DMS 273 (cell line): Measurements from ENCODE around the gene SNRNP200.
A peak's percentile ranks its signal among the peaks of the same experiment; 100 is the strongest.
"Not testable (repeated sequence)": the region's sequence is repeated elsewhere in the genome, so short reads cannot be mapped to it uniquely, and the experiment has no call there.

Experiments
- DNase-seq: peaks from one replicate; lab custom pipeline; 2025; ENCODE audit not compliant: unreplicated experiment; lab: John Stamatoyannopoulos, UW

The SNRNP200 gene

GRCh38 chr2:96325884-96326255, 20.5 kb upstream of the SNRNP200 start:
- DNase-seq, result peak; percentile 41

- DNase-seq, result peak; percentile 68
Observed at GRCh38 chr2:96325041-96325883, 19.9 kb upstream of the SNRNP200 start, which contains the start of gene ITPRIPL1. Gene ITPRIPL1 (plus strand): TSS chr2:96325317. CDS start chr2:96325840, 523 bp downstream.

- DNase-seq, result no peak
Observed at GRCh38 chr2:96324721-96325040, 19.3 kb upstream of the SNRNP200 start.

- DNase-seq, result no peak
Observed at GRCh38 chr2:96323849-96324248, 18.5 kb upstream of the SNRNP200 start.

- peak; percentile 78 for DNase-seq
Observed at GRCh38 chr2:96320728-96321622, 15.6 kb upstream of the SNRNP200 start.

GRCh38 chr2:96320326-96320725, 15.0 kb upstream of the SNRNP200 start:
- peak; percentile 22 for DNase-seq

- DNase-seq, result no peak
Observed at GRCh38 chr2:96319396-96319795, 14.1 kb upstream of the SNRNP200 start.

GRCh38 chr2:96318723-96319122, 13.4 kb upstream of the SNRNP200 start:
- no peak for DNase-seq

- DNase-seq, result no peak
Observed at GRCh38 chr2:96317584-96317997, 12.2 kb upstream of the SNRNP200 start.

- no peak for DNase-seq
Observed at GRCh38 chr2:96316999-96317398, 11.7 kb upstream of the SNRNP200 start.

- no peak for DNase-seq
Observed at GRCh38 chr2:96315400-96316071, 10.2 kb upstream of the SNRNP200 start.

GRCh38 chr2:96315005-96315399, 9.7 kb upstream of the SNRNP200 start:
- no peak for DNase-seq

- DNase-seq, result no peak
Observed at GRCh38 chr2:96308248-96308647, 2.9 kb upstream of the SNRNP200 start.

- no peak for DNase-seq
Observed at GRCh38 chr2:96306370-96306769, 1.0 kb upstream of the SNRNP200 start.

- DNase-seq, result peak; percentile 55
Observed at GRCh38 chr2:96305979-96306308, 598 bp upstream of the SNRNP200 start.

- DNase-seq, result no peak
Observed at GRCh38 chr2:96304606-96305005, 740 bp downstream of the SNRNP200 start.

GRCh38 chr2:96301865-96302264, 3.5 kb downstream of the SNRNP200 start:
- DNase-seq, result no peak

GRCh38 chr2:96296925-96297324, 8.4 kb downstream of the SNRNP200 start:
- no peak for DNase-seq

GRCh38 chr2:96294271-96294670, 11.1 kb downstream of the SNRNP200 start:
- DNase-seq, result not testable (repeated sequence)

- no peak for DNase-seq
Observed at GRCh38 chr2:96291751-96292150, 13.6 kb downstream of the SNRNP200 start.

GRCh38 chr2:96287273-96287856, 18.0 kb downstream of the SNRNP200 start:
- no peak for DNase-seq
